ELF-1 (cell line): ENCODE results near the gene EPHX1.
"Not testable (repeated sequence)": the region's sequence is repeated elsewhere in the genome, so short reads cannot be mapped to it uniquely, and the experiment has no call there.

Source experiments
- DNase-seq: peaks from one replicate; pipeline ENCODE4 v3.0.0-alpha.2; 2016; ENCODE audit warnings: low read depth, low spot score

The EPHX1 gene

GRCh38 chr1:225809842-225810578 lies at the start of gene EPHX1:
Gene EPHX1, plus strand, starts transcription at chr1:225810124. Its CDS starts 18,606 bp downstream, at chr1:225828730.
- peak; percentile 91 for DNase-seq

- no peak for DNase-seq
These were observed 49.4 kb upstream of the EPHX1 start for GRCh38 chr1:225760531-225760930.

- not testable (repeated sequence) for DNase-seq
These were observed 48.5 kb upstream of the EPHX1 start for GRCh38 chr1:225761395-225761794.

- DNase-seq, result peak; percentile 64
These were observed 47.9 kb upstream of the EPHX1 start for GRCh38 chr1:225762002-225762441.

GRCh38 chr1:225762444-225762843 lies 47.5 kb upstream of the EPHX1 start:
- peak; percentile 78 for DNase-seq

- no peak for DNase-seq
These were observed 46.0 kb upstream of the EPHX1 start for GRCh38 chr1:225763716-225764548.

- no peak for DNase-seq
These were observed 43.8 kb upstream of the EPHX1 start for GRCh38 chr1:225765982-225766674.

GRCh38 chr1:225766967-225767633 lies 42.8 kb upstream of the EPHX1 start:
- peak; percentile 54 for DNase-seq

- peak; percentile 70 for DNase-seq
These were observed 42.0 kb upstream of the EPHX1 start for GRCh38 chr1:225767634-225768540.

GRCh38 chr1:225768662-225769426 lies 41.1 kb upstream of the EPHX1 start:
- DNase-seq, result peak; percentile 64

GRCh38 chr1:225769687-225770086 lies 40.2 kb upstream of the EPHX1 start:
- no peak for DNase-seq

GRCh38 chr1:225770561-225771248 lies 39.2 kb upstream of the EPHX1 start:
- DNase-seq, result peak; percentile 67

GRCh38 chr1:225771661-225772322 lies 38.1 kb upstream of the EPHX1 start:
- DNase-seq, result no peak

GRCh38 chr1:225772323-225772768 lies 37.6 kb upstream of the EPHX1 start:
- peak; percentile 95 for DNase-seq

- peak; percentile 41 for DNase-seq
These were observed 37.1 kb upstream of the EPHX1 start for GRCh38 chr1:225772848-225773247.

- DNase-seq, result no peak
These were observed 35.4 kb upstream of the EPHX1 start for GRCh38 chr1:225774281-225775147.

GRCh38 chr1:225776294-225776693 lies 33.6 kb upstream of the EPHX1 start:
- DNase-seq, result no peak
